ENCODE data around the gene SH3PXD2B. TPM values are rescaled to one million over a fixed set of nuclear protein-coding genes. Genes with fewer than 3 reads are reported as not detected.
A peak's percentile ranks its signal among the peaks of the same experiment; 100 is the strongest.

The SH3PXD2B gene
- total and polyA plus RNA-seq, 2 of the 13 experiments (the other 11 are each of a cell fraction or from before 2014, with no cell fraction given), result 3.4 to 4.6 TPM

DNA sequence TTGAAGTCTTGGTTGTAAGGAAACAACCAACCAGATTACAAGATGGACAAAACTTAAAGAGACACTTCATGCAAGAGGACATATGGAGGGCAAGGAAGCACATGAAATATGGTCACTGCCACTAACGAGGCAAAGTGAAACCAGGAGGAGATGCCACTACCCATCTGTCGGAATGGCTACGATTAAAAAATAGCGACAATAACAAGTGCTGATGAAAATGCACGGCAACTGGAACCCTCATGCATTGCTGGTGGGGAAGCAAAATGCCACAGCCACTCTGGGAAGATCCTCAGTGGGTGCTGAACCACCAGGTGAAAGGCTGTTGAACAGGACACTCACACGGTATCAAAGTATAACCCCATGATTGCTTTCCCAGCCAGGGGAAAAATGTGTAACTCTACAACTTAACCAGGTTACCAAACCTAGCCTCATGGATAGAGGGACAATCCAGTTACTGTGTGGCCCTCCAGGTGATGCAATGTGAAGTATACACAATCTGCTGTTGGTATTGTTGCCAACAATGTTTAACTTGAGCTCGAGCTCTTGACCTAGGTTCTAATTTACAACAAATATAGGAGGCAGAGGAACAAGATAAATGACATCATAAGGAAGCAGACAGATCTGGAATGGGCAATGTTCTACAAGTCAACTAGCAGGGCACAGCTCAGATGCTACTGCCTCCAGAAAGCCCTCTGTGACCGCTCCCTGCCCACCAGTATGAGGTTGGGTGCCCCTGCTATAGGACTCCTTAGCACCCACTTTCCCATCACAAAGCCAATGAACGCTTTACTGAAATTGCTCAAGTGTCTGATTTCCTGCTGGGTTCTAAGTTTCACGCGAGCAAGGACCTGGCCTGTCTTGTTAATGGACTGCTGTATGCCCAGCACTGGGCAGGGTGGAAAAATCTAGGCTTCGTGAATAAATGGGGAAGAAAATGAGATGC lies 25.8 kb downstream of the SH3PXD2B start (continued):
- peak in 1 of 2 experiments; percentile 56; a peak in 2 of 4 replicates for TF ChIP-seq EP300 (IDR thresholded peaks at IDR 0.05; ENCODE audit: low read depth in 2 of 2, low read length in 2 of 2)
- no peak for TF ChIP-seq EP300 (CRISPR knock-in tag; IDR thresholded peaks at IDR 0.05; ENCODE audit: borderline replicate concordance)
- 0 out of 2 replicates have a peak, but pooled peaks have one; percentile 39 for TF ChIP-seq NCOR1 (IDR thresholded peaks at IDR 0.05; ENCODE audit: borderline replicate concordance, low read length)
- no peak for TF ChIP-seq MZF1 (CRISPR knock-in tag; IDR thresholded peaks at IDR 0.05; ENCODE audit: borderline replicate concordance)
- TF ChIP-seq CEBPB (IDR thresholded peaks at IDR 0.05; ENCODE audit: borderline replicate concordance, low read depth, low read length), result peak; percentile 96
- TF ChIP-seq PCBP1 (IDR thresholded peaks at IDR 0.05; ENCODE audit: borderline replicate concordance, low read depth, low read length), result no peak
- no peak for TF ChIP-seq ZNF703 (CRISPR knock-in tag; IDR thresholded peaks at IDR 0.05; ENCODE audit: borderline replicate concordance)
- TF ChIP-seq ZNF619 (CRISPR knock-in tag; IDR thresholded peaks at IDR 0.05), result no peak
- TF ChIP-seq ZNF780A (CRISPR knock-in tag; IDR thresholded peaks at IDR 0.05), result no peak
- peak; percentile 30; the same call in 1 of the 2 replicates for TF ChIP-seq HOXA3 (CRISPR knock-in tag; IDR thresholded peaks at IDR 0.05)
- TF ChIP-seq BRD4 (CRISPR knock-in tag; IDR thresholded peaks at IDR 0.05), result no peak
- no peak for TF ChIP-seq ZNF274 (CRISPR knock-in tag; IDR thresholded peaks at IDR 0.05)
- TF ChIP-seq MBNL3 (CRISPR knock-in tag; conservative IDR thresholded peaks at IDR 0.05), result no peak
- no peak for TF ChIP-seq PRPF4 (IDR thresholded peaks at IDR 0.05; ENCODE audit: low read depth, low read length, poor library complexity, severe bottlenecking)
- no peak for TF ChIP-seq ZEB1 (IDR thresholded peaks at IDR 0.05; ENCODE audit: insufficient replicate concordance, low read depth)
- TF ChIP-seq TEF (CRISPR knock-in tag; IDR thresholded peaks at IDR 0.05), result no peak
- TF ChIP-seq HNRNPLL (IDR thresholded peaks at IDR 0.05; ENCODE audit: low read depth, low read length, poor library complexity, severe bottlenecking), result no peak
- TF ChIP-seq NCOA5 (CRISPR knock-in tag; IDR thresholded peaks at IDR 0.05), result no peak
- 0 out of 2 replicates have a peak, but pooled peaks have one; percentile 59 for TF ChIP-seq THAP11 (CRISPR knock-in tag; IDR thresholded peaks at IDR 0.05)
- TF ChIP-seq ZNF563 (CRISPR knock-in tag; IDR thresholded peaks at IDR 0.05), result no peak
- no peak for TF ChIP-seq PHF21A (CRISPR knock-in tag; IDR thresholded peaks at IDR 0.05)
- no peak for TF ChIP-seq ZNF441 (CRISPR knock-in tag; IDR thresholded peaks at IDR 0.05; ENCODE audit: borderline replicate concordance)
- TF ChIP-seq HMG20B (CRISPR knock-in tag; conservative IDR thresholded peaks at IDR 0.05), result no peak
- no peak for TF ChIP-seq TCF7L2 (IDR thresholded peaks at IDR 0.05; ENCODE audit: low read depth, low read length)
- TF ChIP-seq ZNF460 (CRISPR knock-in tag; IDR thresholded peaks at IDR 0.05; ENCODE audit: borderline replicate concordance), result no peak
- peak; percentile 85; the same call in 1 of the 2 replicates for TF ChIP-seq HMG20A (CRISPR knock-in tag; IDR thresholded peaks at IDR 0.05; ENCODE audit: borderline replicate concordance)
- no peak for TF ChIP-seq ZNF572 (CRISPR knock-in tag; IDR thresholded peaks at IDR 0.05)
- no peak for TF ChIP-seq CERS6 (CRISPR knock-in tag; IDR thresholded peaks at IDR 0.05)
- TF ChIP-seq KAT7 (CRISPR knock-in tag; IDR thresholded peaks at IDR 0.05; ENCODE audit: borderline replicate concordance), result no peak
- no peak for TF ChIP-seq ZNF124 (CRISPR knock-in tag; IDR thresholded peaks at IDR 0.05)
- TF ChIP-seq RBM22 (optimal IDR thresholded peaks at IDR 0.05; ENCODE audit: low read length), result no peak
